Cortex of kidney (tissue), 1 donor: ENCODE measurements around the gene RCOR2.
"Not testable (repeated sequence)": the region's sequence is repeated elsewhere in the genome, so short reads cannot be mapped to it uniquely, and the experiment has no call there.

Experiments used
- DNase-seq: peaks from one replicate; lab custom pipeline; 2025; lab: John Stamatoyannopoulos, UW

Gene RCOR2

DNA sequence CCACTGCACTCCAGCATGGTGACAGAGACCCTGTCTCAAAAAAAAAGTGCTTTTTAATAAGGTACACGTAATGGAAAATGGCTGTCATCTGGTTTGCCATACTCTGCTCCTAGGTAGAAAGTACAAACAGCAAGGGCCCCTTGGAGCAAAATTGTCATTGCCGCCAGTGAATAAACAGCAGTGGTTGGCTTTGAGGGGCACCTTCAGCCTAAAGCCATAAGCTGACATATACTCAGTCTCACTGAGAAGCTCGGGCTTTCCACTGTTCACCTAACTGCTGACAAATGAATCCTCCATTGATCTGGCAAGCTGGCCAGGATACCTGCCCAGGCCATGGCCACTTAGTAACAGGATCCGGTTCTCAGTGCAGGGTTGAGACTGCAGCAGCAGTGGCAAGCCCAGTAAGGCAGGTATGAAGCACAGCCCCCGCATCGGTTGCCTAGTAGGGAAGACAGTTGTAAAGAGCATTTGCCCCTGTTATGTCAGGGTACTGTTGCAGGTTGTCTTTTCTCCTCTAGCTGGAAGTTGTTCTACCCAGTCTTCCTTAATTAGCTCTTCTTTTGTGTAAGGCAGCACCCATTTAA lies 39.2 kb downstream of the RCOR2 start:
- no peak for DNase-seq

DNA sequence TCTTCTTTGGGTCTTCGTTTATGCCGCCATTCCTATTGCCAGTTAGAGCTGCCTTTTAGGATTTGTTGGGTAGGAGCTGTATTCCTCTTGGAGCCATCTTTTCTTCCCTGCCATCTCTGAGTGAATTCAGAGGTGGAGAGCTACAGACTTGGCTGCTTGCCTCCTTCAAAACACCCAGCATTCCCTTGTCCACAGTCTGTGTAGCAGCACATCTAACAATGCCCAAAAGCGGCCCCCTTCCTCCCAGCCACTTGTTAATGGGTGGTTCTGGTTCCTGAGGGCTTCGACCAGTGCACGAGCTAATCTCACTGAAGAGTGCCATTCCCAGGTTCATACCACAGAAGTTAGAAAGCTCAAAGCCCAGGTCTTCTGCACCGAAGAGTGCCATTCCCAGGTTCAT lies 40.3 kb downstream of the RCOR2 start:
- no peak for DNase-seq

DNA sequence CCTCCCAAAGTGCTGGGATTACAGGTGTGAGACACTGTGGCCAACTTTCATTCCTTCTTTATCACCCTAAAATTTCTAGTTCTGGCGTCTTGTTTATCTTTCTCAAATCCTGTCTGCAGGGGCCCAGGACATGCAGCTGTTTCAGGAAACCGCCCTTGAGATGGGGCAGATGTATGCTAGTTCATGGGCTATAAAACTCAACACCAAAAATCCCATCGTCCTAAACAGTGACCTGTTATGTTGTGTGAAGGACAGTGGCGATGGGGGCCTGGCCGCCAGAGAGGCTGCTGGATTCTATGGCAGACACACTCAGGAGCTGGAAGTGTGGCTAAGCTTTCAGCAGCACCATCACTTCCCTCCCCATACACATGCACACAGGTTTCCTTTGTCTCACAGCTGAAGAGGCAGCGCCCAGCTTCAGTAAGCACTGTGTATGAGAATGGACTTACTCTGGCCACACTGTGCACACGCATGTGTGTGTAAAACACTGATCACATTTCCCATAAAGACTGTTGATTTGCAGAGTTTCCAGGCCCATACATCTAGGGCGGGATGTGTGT lies 41.4 kb downstream of the RCOR2 start:
- no peak for DNase-seq

DNA sequence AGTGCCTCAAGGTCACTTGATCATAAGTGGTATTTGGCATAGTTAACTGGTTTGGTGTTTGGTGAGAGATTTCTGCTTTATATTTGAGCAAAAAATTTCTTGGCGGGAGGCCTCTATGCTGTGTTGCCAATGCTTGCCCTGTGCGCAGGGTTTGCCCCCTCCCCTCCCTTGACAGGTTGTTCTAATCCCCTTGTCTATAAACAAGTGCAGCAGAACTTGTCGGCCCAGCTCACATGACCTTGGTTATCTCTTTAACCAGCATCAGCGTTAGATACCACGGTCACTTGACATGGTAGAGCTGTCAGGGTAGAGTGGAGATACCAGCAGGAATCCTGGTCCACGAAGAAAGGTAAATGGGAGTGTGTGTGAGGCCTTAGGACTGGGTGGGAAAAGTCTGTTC lies 42.5 kb downstream of the RCOR2 start:
- DNase-seq: no peak

DNA sequence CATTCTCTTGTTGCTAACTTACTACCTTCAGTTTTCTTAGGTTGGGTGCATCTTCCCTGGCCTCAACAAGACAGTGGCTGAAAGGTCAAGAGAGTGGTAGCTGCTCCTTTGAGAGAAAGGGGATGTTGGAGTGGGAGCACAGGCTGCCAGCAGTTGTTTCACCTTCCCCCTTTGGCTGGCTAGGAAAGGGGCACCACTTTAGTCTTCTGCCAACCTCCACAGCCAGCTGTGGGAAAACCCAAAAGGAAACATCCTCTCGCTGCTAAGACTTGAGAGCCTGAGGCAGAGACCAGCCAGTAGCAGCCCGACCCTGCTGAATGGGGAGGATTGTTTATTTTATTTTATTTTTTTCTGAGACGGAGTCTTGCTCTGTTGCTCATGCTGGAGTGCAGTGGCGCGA lies 43.7 kb downstream of the RCOR2 start:
- DNase-seq: no peak

DNA sequence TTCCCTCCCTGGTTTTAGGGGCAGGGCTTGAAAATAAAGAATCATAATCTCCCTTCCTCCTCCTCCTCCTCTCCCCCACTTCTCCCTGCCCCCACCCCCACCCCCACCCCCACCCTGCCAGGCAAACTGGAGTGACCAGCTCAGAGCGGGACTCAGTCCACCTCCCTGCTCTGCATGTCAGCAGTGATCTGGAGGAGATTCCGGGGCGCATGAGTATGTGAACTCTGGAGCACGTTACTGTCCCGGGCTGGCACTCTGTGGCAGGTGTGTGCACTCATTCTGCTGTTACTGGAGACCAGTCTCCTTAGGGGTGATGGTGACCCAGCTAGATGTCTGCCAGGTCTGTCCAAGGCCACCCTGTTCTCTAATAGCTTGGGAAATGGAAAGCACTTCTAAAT lies 44.2 kb downstream of the RCOR2 start:
- DNase-seq: no peak

DNA sequence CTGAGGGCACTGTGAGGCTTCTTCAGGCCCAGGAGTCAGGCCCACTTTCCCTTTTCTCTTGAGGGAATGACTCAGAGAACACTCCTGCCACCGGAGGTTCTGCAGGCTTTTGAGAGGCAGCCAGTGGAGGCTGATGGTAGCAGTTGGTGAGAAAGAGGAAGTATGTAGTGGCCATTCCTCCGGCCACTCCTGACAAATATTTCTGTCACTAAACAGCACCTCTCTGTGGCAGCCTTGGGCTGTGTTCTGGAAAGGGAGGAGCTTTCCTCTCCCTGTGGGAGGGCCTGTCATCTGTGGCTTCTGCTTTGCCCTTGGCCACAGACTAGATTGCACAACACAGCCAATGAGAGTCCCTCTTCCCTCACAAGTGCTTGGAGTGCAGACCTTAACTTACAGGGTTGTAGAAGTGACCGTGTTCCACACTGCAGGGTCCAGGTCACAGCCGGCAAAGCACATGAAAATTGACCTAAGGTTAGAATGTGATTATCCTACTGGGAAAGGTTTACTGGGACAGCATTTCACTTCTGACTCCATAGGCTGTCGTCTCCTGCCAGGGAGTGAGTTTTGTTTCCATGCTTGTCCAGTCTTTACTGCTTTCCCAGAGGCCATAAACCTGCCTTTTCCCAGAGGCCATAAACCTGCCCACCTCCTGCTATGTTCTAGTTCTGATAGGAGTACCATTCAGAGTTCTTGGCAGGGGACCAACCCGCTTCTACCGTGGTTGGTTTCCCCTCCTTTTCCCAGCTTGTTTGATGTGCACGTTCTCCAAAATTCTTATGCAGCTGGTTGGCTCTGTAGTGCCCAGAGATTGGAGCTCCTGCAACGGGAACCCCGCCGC lies 44.8 kb downstream of the RCOR2 start:
- DNase-seq: no peak

DNA sequence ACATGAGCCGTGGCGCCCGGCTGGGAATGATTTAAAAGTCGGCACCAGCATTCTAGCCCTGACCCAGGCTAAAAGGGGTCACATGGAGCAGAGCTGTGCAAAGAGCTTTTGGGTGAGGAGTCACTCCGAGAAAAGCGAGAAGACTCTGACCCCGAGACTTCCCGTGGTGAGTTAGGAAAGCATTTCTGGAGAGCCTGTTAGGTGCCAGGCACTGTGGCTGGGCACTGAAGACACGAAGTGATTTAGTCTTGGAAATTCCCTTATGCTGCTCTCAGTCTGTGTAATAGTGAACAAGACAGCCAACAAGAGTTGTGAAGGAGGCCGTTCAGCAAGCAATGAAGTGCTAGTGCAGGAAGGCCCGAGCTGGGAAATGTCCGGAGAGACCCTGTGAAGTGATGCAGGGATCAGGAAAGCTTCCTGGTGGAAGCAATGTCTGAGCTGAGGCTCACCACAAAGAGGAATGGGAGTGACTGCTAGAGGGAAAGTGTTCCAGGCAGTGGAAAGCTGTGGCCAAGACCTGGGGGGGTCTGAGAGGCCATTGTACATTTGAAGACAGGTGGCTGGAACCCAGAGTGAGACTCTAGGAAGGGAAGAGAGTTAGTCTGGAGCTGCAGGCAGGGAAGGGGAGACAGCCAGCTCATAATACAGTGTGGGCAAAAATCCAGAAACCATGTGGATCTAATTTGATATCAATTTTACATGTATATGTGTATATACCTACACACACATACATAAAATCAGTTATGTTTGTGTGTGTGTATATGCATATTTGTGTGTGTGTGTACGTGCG lies 46.4 kb downstream of the RCOR2 start:
- DNase-seq: no peak

DNA sequence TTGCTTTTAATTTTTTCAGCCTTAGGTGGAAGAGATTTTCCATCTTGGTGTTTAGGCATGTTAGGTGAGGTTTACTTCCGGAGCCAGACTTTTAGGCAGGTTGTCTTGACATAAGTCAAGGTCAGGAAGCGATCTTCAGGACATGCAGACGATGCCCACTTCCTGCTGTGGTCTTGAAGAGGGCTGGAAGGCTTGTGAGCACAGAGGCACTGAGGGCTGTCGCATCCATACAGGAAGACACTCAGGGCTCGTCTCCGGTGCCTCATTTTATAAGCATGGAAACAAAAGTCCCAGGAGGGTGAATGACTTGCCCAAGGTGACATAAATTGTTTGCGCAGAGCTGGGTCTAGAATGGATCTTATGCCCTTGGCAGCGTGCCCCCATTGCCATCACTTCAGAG lies 47.3 kb downstream of the RCOR2 start:
- DNase-seq: no peak

DNA sequence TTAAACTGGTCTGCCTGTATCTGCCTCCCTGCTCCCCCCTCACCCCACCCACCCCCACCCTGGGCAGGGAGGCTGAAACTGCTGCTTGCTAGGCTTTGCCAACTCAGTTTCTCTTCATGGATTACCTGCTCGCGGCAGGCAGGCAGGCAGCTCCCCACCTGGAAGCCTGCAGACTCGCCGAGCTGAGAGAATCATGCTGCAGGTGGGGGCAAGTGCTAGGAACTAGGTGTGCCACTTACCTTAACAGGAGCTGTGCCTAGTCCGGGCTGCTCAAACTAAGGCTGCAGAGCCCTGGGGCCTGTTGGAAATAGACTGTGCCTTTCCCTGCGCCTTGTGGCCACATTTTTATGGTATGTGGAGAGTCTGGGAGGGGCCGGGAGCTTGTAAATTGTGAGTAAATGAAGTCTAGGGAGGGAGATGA lies 47.8 kb downstream of the RCOR2 start:
- no peak for DNase-seq

DNA sequence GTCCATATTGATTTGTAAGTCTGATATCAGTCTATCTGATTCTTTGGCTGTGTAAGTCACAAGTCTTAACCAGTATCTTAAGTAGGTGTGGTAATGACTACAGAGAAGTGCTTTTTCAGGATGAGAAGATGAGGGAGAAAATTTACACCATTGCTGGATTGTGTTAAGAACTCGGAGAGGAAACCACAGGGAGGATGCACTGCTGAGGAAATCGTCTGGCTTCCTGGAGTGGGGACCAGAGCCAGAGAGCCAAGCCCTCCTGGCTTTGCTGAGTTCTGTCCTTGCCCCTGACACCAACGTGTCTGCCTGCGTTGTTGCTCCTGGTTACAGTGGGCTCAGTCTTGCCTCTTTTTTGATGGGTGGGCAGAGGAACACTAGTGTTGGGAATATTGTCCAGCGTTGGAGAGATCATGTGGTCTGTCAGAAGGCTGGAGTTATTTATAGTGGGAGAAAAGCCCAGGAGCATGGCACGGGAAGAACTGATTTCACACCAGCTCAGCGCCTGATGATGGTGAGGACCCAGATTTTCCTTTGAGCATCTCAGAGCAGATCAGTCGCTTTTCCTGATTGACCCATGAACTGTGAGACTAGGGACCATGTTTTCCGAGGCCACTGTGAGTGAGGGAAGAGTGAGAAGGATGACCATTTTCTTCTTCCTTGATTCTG lies 48.4 kb downstream of the RCOR2 start:
- DNase-seq: no peak

DNA sequence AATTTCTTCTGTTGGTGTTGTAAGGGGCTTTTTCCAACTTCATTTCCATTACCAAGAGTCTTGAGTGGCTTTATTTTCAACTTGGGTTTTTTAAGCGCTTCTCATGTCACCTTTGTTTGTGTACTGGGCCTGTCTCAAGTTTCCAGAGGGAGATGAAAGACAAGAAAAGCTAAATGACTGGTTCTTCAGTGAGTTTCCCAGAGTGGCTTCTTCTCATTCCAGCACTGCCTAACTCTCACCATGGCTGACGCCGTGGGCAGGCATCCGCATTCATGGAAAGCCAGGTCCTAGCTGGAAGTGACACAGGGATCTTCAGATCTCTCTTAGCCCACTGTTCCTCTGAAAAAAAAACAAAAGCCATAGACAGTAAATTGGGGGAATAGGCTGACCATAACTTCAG lies 49.5 kb downstream of the RCOR2 start:
- no peak for DNase-seq

DNA sequence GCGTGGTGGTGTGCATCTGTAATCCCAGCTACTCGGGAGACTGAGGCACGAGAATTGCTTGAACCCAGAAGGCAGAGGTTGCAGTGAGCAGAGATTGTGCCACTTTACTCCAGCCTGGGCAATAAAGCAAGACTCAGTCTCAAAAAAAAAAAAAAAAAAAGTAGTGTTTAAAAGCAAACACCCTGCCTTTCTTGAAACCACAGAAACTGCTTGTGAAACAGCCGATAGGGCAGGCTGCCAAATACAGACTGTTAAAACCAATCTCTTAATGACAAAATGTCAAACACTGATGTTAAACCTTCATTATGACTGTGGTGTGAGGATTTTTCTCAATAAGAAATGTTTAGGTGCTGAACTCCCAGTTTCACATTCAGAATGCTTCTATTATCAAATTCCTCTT lies 50.8 kb downstream of the RCOR2 start:
- DNase-seq: no peak

DNA sequence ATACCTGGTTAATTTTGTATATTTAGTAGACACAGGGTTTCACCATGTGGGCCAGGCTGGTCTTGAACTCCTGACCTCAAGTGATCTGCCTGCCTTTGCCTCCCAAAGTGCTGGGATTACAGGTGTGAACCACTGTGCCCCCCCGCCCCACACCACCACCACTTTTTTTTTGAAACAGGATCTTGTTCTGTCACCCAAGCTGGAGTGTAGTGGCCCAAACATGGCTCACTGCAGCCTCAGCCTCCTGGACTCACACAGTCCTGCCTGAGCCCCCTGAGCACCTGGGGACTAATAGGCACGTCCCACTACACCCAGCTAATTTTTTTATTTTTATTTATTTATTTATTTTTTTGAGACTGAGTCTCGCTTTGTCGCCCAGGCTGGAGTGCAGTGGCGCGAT lies 53.3 kb downstream of the RCOR2 start:
- not testable (repeated sequence) for DNase-seq

DNA sequence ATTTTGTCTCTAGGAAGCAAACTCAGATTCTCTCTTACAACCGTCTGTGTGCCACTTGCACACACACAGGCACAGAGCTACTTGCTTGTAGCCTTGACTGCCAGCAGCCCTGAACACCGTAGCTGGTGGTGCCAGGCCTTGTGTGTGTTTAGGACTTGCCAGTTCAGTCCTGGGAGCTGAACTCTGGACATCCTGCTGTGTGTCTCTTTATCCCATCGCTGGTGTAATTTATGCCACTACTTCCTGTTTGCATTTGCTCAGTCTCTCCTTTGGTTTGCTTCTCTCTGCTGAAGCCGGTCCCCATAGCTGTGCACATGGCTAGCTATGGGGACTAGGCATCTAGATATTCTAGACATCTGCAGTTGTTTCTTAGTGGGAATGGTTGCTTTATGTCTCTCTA lies 54.0 kb downstream of the RCOR2 start:
- no peak for DNase-seq
